ENCODE data around the gene DROSHA. TPM values are rescaled to one million over a fixed set of nuclear protein-coding genes. Genes with fewer than 3 reads are reported as not detected.

The DROSHA gene
- total and polyA plus RNA-seq, 2 of the 8 experiments (the other 6 are each of a cell fraction or from before 2014, with no cell fraction given) = 65.9 to 122 TPM

DNA sequence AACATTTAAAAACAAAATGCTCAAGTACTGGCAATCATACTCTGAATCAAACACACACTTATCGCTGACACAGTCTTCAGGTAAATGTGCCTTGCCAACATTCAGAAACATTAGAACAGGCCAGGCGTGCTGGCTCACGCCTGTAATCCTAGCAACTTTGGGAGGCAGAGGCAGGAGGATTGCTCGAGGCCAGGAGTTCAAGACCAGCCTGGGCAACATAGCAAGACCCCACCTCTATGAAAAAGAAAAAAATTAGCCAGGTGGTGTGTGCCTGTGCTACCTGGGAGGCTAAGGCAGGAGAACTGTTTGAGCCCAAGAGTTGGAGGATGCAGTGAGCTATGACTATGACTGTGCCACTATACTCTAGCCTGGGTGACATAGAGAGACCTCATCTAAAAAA lies 20.6 kb downstream of the DROSHA start:
- Histone ChIP-seq H3K14ac (ENCODE audit: insufficient read length) (no peak overlapping the region), H3K4me3 (ENCODE audit: extremely low read depth in 1 of 4, insufficient read depth in 2 of 4, low read depth in 3 of 4, low read length in 4 of 4) (no peak overlapping the region), H2BK20ac (ENCODE audit: low read length) (no peak overlapping the region), H2AFZ (ENCODE audit: low read length) (no peak overlapping the region), H3K79me2 (ENCODE audit: control insufficient read depth in 1 of 2, insufficient read depth in 2 of 2, low read length in 2 of 2) (no peaks in the 10 kb centered on the region), H3K9me3 (ENCODE audit: insufficient read depth in 2 of 2, low read depth in 1 of 2, low read length in 1 of 2) (no peaks in the 10 kb centered on the region), H2BK5ac (ENCODE audit: low read depth, low read length) (no peak overlapping the region), H3K4ac (replicated peaks; ENCODE audit: insufficient read length, low read depth, low read length) (no peak overlapping the region), H3K23ac (ENCODE audit: insufficient read length) (no peak overlapping the region), H3K56ac (replicated peaks; ENCODE audit: insufficient read length, low read depth, low read length) (no peak overlapping the region), H3K79me1 (ENCODE audit: low read depth, low read length) (no peaks in the 10 kb centered on the region), H3K36me3 (ENCODE audit: control insufficient read depth in 2 of 4, insufficient read depth in 4 of 4, low read length in 3 of 4) (peaks cover 23 to 79% (median 54%) of the 10 kb centered on the region in 4 experiments), H4K20me1 (replicated peaks in 1 of 2; ENCODE audit: control insufficient read depth in 1 of 2, insufficient read depth in 2 of 2, low read length in 2 of 2) (peaks cover 2 to 5% of the 10 kb centered on the region in 2 experiments), H3K4me2 (ENCODE audit: insufficient read depth in 1 of 2, low read depth in 2 of 2, low read length in 2 of 2) (no peak overlapping the region), H2BK120ac (replicated peaks; ENCODE audit: low read depth, low read length) (no peak overlapping the region), H4K5ac (ENCODE audit: insufficient read length, low read depth, low read length) (no peak overlapping the region), H3K4me1 (replicated peaks in 1 of 4; ENCODE audit: control insufficient read depth in 3 of 4, insufficient read depth in 4 of 4, low read length in 3 of 4) (no peaks in the 10 kb centered on the region), H2BK12ac (ENCODE audit: low read depth, low read length) (no peak overlapping the region), H3K23me2 (ENCODE audit: low read depth, low read length) (peaks cover 3% of the 10 kb centered on the region; the same call in 1 of the 2 replicates), H2AK5ac (ENCODE audit: low read depth, low read length) (no peak overlapping the region), H4K91ac (replicated peaks; ENCODE audit: insufficient read length, low read length) (no peak overlapping the region), H3K18ac (ENCODE audit: extremely low read depth, low read length) (no peak overlapping the region), H4K8ac (ENCODE audit: extremely low read depth, insufficient read depth, low read length) (no peak overlapping the region), H3K27me3 (replicated peaks in 1 of 4; ENCODE audit: control insufficient read depth in 3 of 4, extremely low read depth in 1 of 4, insufficient read depth in 3 of 4, low read length in 3 of 4) (no peaks in the 10 kb centered on the region), H3K27ac (ENCODE audit: low read depth, low read length) (no peak overlapping the region), H3K9ac (replicated peaks in 1 of 4; ENCODE audit: extremely low read depth in 1 of 4, low read depth in 3 of 4, low read length in 3 of 4) (no peak overlapping the region), H2BK15ac (ENCODE audit: low read length) (no peak overlapping the region)
- CTCF ChIA-PET (ENCODE audit: partially characterized antibody) = no interaction called here
- FAIRE-seq (no peak), DNase-seq (ENCODE audit: low read depth in 1 of 2, low spot score in 2 of 2) (no peak)
- POLR2A ChIA-PET (ENCODE audit: partially characterized antibody) = interaction anchor here (1.2 kb wide), 1 partner anchor 21 kb away, joined by 3 read pairs; the partner anchor contains the start of genes C5orf22 and DROSHA
- WGBS, 2 experiments (ENCODE audit: extremely low coverage in 1 of 2, insufficient coverage in 1 of 2, insufficient read length in 1 of 2, insufficient replicate concordance in 2 of 2, low coverage in 1 of 2, low lambda C conversion rate in 2 of 2, missing lambda C conversion rate in 1 of 2) = 94% methylated on average over 4 of the region's 4 CpGs; no CpG with 5 or more reads in 1 of the 2 experiments
- TF ChIP-seq TAF1 (IDR thresholded peaks at IDR 0.05; ENCODE audit: low read depth, low read length) (no peak), SIRT6 (IDR thresholded peaks at IDR 0.05; ENCODE audit: low read length) (no peak), KDM5A (IDR thresholded peaks at IDR 0.05; ENCODE audit: low read length) (no peak), MAFK (IDR thresholded peaks at IDR 0.05; ENCODE audit: low read depth, low read length) (no peak), CHD1 (IDR thresholded peaks at IDR 0.05; ENCODE audit: low read depth, low read length) (no peak), NANOG (IDR thresholded peaks at IDR 0.05; ENCODE audit: insufficient read depth, low read depth, low read length, poor library complexity, severe bottlenecking) (no peak), CTBP2 (IDR thresholded peaks at IDR 0.05; ENCODE audit: borderline replicate concordance, insufficient read depth, insufficient read length, low read length) (no peak), ZNF274 (IDR thresholded peaks at IDR 0.05; ENCODE audit: borderline replicate concordance, extremely low read depth, low read length) (no peak), BRCA1 (IDR thresholded peaks at IDR 0.05; ENCODE audit: low read depth, low read length) (no peak), CHD2 (IDR thresholded peaks at IDR 0.05; ENCODE audit: low read length) (no peak), HDAC2 (IDR thresholded peaks at IDR 0.05; ENCODE audit: borderline replicate concordance in 1 of 2, low read depth in 2 of 2, low read length in 2 of 2) (no peak), TCF12 (IDR thresholded peaks at IDR 0.05; ENCODE audit: low read depth, low read length) (no peak)
- TF ChIP-seq, protein P1, sequence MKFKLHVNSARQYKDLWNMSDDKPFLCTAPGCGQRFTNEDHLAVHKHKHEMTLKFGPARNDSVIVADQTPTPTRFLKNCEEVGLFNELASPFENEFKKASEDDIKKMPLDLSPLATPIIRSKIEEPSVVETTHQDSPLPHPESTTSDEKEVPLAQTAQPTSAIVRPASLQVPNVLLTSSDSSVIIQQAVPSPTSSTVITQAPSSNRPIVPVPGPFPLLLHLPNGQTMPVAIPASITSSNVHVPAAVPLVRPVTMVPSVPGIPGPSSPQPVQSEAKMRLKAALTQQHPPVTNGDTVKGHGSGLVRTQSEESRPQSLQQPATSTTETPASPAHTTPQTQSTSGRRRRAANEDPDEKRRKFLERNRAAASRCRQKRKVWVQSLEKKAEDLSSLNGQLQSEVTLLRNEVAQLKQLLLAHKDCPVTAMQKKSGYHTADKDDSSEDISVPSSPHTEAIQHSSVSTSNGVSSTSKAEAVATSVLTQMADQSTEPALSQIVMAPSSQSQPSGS (IDR thresholded peaks at IDR 0.05; ENCODE audit: low read length) = no peak

Measured in H1 (cell line).